Right atrium auricular region (tissue), 2 donors: ENCODE data around the gene SETBP1. TPM values are rescaled to one million over a fixed set of nuclear protein-coding genes. Genes with fewer than 3 reads are reported as not detected.

ENCODE experiments used
- DNase-seq: peaks from one replicate; pipeline ENCODE4 v3.0.0-alpha.2; 2019; ENCODE audit warnings: low spot score
- H3K27ac ChIP-seq, 2 donors: fragments of 200-600 bp; sonication (generic); 1 replicate in 1 of 2; 2 replicates in 1 of 2; pipeline ENCODE4 v1.5.1; 2016 to 2019
- H3K27me3 ChIP-seq, 2 donors: fragments of 200-600 bp; sonication (generic); one replicate each; pipeline versions ENCODE4 v1.5.1 to v1.6.0; 2017 to 2019
- H3K36me3 ChIP-seq: fragments of 200-600 bp; sonication (generic); one replicate; pipeline ENCODE4 v1.5.1; 2016
- H3K4me1 ChIP-seq, 2 donors: fragments of 200-600 bp; sonication (generic); one replicate each; pipeline versions ENCODE4 v1.5.1 to v1.6.0; 2017 to 2019
- H3K4me3 ChIP-seq, 2 donors: fragments of 200-600 bp; sonication (generic); 1 replicate in 1 of 2; 2 replicates in 1 of 2; pipeline ENCODE4 v1.5.1; 2017 to 2019; ENCODE audit warnings: mild to moderate bottlenecking in 1 of 2, moderate library complexity in 1 of 2
- H3K9me3 ChIP-seq, 2 donors: fragments of 200-600 bp; sonication (generic); one replicate each; pipeline ENCODE4 v1.5.1; 2019
- total RNA-seq, 2 donors: library from RNA; depleted of rRNA; stranded (reverse); fragments of >200 nt; gene quantifications; one replicate each; pipeline ENCODE4 v1.1.0, GENCODE V29; 2016
- TF ChIP-seq, protein P1 (sequence below), 2 donors: fragments of 200-600 bp; sonication (generic); IDR thresholded peaks; one replicate each; pipeline ENCODE4 v1.5.1; 2019; ENCODE audit warnings: antibody characterized with exemption in 2 of 2

Gene SETBP1
- total RNA-seq, 2 donors from 2014 or later = 7.8 to 13.4 TPM

DNA sequence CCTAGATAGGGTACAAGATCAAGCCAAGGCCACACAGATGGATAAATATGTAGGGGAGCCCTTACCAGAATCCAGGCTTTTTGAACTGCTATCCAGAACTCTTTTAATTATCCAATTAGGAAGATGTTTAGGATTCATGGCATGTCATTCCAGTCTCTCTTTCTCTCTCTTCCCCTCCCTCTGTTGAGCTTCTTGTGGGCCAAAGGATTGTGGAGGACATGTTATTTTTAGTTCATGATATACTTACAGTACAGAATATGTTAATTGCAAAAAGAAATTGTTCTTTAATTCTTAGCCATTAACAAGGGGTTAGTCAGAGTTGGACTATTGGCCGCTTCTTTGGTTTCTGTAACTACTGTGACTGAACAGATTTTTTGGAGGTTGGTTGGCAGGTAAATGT is 113.0 kb downstream of the SETBP1 start:
- peak overlapping the region in 1 of 2 donors; percentile 74 for H3K27ac ChIP-seq
- TF ChIP-seq, protein P1, sequence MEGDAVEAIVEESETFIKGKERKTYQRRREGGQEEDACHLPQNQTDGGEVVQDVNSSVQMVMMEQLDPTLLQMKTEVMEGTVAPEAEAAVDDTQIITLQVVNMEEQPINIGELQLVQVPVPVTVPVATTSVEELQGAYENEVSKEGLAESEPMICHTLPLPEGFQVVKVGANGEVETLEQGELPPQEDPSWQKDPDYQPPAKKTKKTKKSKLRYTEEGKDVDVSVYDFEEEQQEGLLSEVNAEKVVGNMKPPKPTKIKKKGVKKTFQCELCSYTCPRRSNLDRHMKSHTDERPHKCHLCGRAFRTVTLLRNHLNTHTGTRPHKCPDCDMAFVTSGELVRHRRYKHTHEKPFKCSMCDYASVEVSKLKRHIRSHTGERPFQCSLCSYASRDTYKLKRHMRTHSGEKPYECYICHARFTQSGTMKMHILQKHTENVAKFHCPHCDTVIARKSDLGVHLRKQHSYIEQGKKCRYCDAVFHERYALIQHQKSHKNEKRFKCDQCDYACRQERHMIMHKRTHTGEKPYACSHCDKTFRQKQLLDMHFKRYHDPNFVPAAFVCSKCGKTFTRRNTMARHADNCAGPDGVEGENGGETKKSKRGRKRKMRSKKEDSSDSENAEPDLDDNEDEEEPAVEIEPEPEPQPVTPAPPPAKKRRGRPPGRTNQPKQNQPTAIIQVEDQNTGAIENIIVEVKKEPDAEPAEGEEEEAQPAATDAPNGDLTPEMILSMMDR (IDR thresholded peaks at IDR 0.05) = no peak
- no peak overlapping the region for H3K4me3 ChIP-seq
- H3K9me3 ChIP-seq = no peaks in the 10 kb centered on the region
- no peaks in the 10 kb centered on the region for H3K36me3 ChIP-seq
- no peaks in the 10 kb centered on the region for H3K27me3 ChIP-seq
- no peak for DNase-seq
- H3K4me1 ChIP-seq = peaks cover 0 to 53% of the 10 kb centered on the region in 2 donors

GRCh38 chr18:44795241-44795640 is 114.6 kb downstream of the SETBP1 start:
- Histone ChIP-seq H3K4me1 (peaks cover 0 to 43% of the 10 kb centered on the region in 2 donors), H3K4me3 (no peak overlapping the region), H3K9me3 (no peaks in the 10 kb centered on the region), H3K36me3 (no peaks in the 10 kb centered on the region), H3K27ac (no peak overlapping the region), H3K27me3 (no peaks in the 10 kb centered on the region)
- TF ChIP-seq, protein P1 (IDR thresholded peaks at IDR 0.05) = no peak
- no peak for DNase-seq

DNA sequence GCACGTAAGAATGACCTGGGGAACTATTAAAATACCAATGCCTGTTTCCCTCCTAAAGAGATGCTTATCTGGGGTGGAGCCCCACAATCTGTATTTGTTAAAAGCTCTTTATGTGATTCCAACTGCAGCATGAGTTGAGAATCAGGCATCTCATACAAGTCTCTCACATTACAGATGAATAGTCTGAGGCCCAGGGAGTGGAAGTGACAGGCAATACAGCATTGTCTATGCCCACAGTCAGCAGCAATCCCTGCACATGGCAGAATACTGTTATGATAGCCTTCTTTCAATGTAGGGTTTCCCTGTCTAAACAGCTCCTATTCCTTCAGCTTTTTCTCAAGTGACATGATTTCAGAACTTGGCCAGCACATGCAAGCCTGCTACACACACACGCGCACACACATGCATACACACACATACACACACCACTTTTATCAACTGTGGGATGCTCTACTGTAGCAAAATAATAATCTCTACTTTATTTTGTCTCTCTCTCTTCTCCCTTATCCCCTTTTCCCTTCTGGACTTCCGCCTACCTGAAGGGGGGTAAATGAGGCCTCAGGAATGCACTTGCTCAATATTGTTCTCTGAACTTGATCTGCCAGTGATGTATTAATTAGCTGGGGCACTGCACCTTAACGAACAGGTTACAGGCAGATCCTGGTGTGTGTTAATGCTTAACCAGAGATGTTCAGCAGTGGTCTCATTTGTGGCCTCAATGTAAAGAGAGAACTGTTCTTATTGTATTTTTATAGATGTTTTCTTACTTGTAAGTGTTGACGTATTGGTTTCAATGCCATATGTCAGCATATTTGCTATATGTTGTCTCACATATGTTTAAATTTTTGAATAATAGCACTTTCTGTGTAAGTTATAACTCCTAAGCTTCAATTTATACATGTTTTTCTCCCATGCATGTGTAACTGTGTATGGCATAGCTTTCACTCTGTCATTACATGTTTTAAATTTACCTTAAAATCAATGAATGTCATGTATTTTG is 116.0 kb downstream of the SETBP1 start:
- Histone ChIP-seq H3K27ac (no peak overlapping the region), H3K9me3 (no peaks in the 10 kb centered on the region), H3K36me3 (no peaks in the 10 kb centered on the region), H3K4me3 (no peak overlapping the region), H3K27me3 (no peaks in the 10 kb centered on the region), H3K4me1 (peaks cover 0 to 28% of the 10 kb centered on the region in 2 donors)
- no peak for DNase-seq
- TF ChIP-seq, protein P1 (IDR thresholded peaks at IDR 0.05) = no peak

DNA sequence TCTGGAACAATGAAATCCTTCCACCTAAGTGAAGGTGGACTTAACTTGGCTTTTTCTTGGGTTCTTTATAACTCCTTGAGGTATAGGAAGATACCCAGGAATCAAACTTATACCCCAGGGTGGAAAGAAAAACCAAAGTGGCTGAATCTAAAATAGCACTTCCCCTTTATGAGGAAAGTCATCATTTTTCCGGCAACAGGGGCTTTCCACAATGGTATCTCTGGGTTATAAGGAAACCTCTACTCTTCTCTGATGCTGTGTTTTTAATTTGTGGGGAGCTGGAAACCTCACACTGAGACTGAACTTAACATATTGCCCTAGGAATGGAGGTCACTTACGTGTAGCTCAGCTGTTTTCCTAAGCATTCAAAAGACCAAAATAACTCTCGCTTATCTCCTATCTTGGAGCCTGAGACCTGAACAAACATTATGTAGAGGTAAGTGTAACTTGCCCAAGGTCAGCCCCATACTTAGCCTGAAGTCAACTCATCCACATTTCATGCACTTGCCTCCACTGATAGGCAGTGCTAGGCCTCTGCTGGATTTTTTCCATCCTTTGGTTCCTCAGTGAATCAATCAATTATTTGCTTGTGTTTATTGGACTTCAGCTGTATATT is 117.9 kb downstream of the SETBP1 start:
- no peaks in the 10 kb centered on the region for H3K36me3 ChIP-seq
- no peak overlapping the region for H3K27ac ChIP-seq
- TF ChIP-seq, protein P1 (IDR thresholded peaks at IDR 0.05) = no peak
- no peaks in the 10 kb centered on the region for H3K27me3 ChIP-seq
- no peaks in the 10 kb centered on the region for H3K9me3 ChIP-seq
- peaks cover 0 to 21% of the 10 kb centered on the region in 2 donors for H3K4me1 ChIP-seq
- no peak for DNase-seq
- no peak overlapping the region for H3K4me3 ChIP-seq

GRCh38 chr18:44799382-44799906 is 118.8 kb downstream of the SETBP1 start:
- TF ChIP-seq, protein P1 (IDR thresholded peaks at IDR 0.05) = no peak
- no peak overlapping the region for H3K27ac ChIP-seq
- H3K4me3 ChIP-seq = no peak overlapping the region

More at GRCh38 chr18:44799382-44799906, 118.8 kb downstream of the SETBP1 start:
- Histone ChIP-seq H3K36me3 (no peaks in the 10 kb centered on the region), H3K27me3 (no peaks in the 10 kb centered on the region), H3K4me1 (peaks cover 0 to 24% of the 10 kb centered on the region in 2 donors), H3K9me3 (no peaks in the 10 kb centered on the region)
- no peak for DNase-seq
